ENCODE measurements around the gene SERPINB12.

SERPINB12 gene

GRCh38 chr18:63603772-63604171, 61.6 kb downstream of the SERPINB12 start:
- no peak for DNase-seq (ENCODE audit: low read depth)

- DNase-seq (ENCODE audit: low read depth), result no peak
Observed at GRCh38 chr18:63604791-63605567, 62.8 kb downstream of the SERPINB12 start.

- no peak for DNase-seq (ENCODE audit: low read depth)
Observed at GRCh38 chr18:63606526-63606925, 64.4 kb downstream of the SERPINB12 start.

- DNase-seq (ENCODE audit: low read depth), result no peak
Observed at GRCh38 chr18:63613420-63613819, 71.3 kb downstream of the SERPINB12 start.

- DNase-seq (ENCODE audit: low read depth), result no peak
Observed at GRCh38 chr18:63617049-63617914, 75.1 kb downstream of the SERPINB12 start.

GRCh38 chr18:63617915-63618234, 75.7 kb downstream of the SERPINB12 start:
- no peak for DNase-seq (ENCODE audit: low read depth)

Data from stimulated activated CD8-positive, alpha-beta memory T cell treated with anti-CD3 and anti-CD28 coated beads, Interleukin-12 subunit alpha, Interleukin-12 subunit beta, amount 100 ng/mL, for 1 hour (primary cell).